Effector CD4-positive, alpha-beta T cell (primary cell): ENCODE results near the gene DPH3.

ENCODE experiments used
- DNase-seq: peaks from one replicate; pipeline ENCODE4 v3.0.0-alpha.2; 2020

Gene DPH3

GRCh38 chr3:16227566-16227965 lies 37.2 kb downstream of the DPH3 start:
- no peak for DNase-seq

- no peak for DNase-seq
Observed at GRCh38 chr3:16224325-16224724, 40.4 kb downstream of the DPH3 start.

- no peak for DNase-seq
Observed at GRCh38 chr3:16222547-16222946, 42.2 kb downstream of the DPH3 start.

GRCh38 chr3:16221990-16222389 lies 42.8 kb downstream of the DPH3 start:
- DNase-seq, result no peak

GRCh38 chr3:16219777-16220176 lies 45.0 kb downstream of the DPH3 start:
- no peak for DNase-seq

- DNase-seq, result no peak
Observed at GRCh38 chr3:16216373-16216935, 48.3 kb downstream of the DPH3 start.

- no peak for DNase-seq
Observed at GRCh38 chr3:16214366-16214765, 50.4 kb downstream of the DPH3 start.

GRCh38 chr3:16211176-16211904 lies 53.4 kb downstream of the DPH3 start:
- DNase-seq, result no peak
